GM18951 (cell line): ENCODE results near the gene TTLL3.

Source experiments
- POLR2A ChIP-seq: IDR thresholded peaks from 4 replicates; pipeline ENCODE4 v1.6.1; 2011; ENCODE audit warnings: mild to moderate bottlenecking; ENCODE audit not compliant: insufficient read length, insufficient read depth; ENCODE audit errors: extremely low read depth
- in situ Hi-C: fragments of 300-500 bp; cut with MboI; formaldehyde crosslinking; loops from one replicate; pipeline ENCODE4 v1.12.0; 2022; ENCODE audit warnings: low sequenced_read_pairs, mixed read lengths, inconsistent platforms; ENCODE audit not compliant: unreplicated experiment

The TTLL3 gene

DNA sequence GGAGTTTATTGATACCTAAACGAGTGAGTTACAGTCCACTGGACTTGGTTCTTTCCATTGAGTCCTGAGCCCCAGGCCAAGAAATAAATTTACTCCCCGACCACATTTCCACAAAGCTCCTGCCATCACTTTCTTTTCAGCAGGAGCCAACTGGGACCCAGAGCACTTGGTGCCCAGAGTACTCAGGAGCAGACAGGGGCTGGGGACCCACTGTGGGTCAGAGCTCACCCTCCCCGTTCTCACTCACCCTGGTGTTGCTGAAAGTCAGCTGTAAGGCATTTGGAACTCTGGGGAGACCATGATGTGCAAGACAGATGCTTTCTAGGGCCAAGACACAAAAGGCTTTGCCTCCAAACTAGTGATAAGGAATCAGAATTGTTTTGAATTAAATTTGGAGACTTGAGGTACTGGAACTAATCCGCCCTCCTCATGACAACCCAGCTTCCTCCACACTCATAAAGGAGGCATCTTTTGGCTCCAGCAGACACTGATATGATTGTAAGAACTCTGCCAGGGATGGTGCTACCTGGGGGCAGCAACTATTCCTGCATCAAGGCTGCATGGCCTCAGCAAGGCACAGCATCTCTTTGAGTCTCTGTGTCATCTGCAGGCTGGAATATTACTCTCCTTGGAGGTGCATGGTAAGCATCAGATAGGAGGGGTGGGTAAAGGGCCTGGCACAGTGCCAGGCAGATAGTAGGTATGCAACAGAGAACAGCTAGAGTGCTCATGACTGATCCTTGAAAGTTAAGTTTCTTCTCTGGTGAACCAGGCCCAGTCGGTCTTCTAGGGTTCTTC, 33.0 kb upstream of the TTLL3 start:
- in situ Hi-C loops = no loop called here

GRCh38 chr3:9777694-9778021, 32.4 kb upstream of the TTLL3 start:
- TF ChIP-seq POLR2A = no peak
- in situ Hi-C loops = no loop called here

More for the DNA sequence above, 33.0 kb upstream of the TTLL3 start:
- no peak for TF ChIP-seq POLR2A

DNA sequence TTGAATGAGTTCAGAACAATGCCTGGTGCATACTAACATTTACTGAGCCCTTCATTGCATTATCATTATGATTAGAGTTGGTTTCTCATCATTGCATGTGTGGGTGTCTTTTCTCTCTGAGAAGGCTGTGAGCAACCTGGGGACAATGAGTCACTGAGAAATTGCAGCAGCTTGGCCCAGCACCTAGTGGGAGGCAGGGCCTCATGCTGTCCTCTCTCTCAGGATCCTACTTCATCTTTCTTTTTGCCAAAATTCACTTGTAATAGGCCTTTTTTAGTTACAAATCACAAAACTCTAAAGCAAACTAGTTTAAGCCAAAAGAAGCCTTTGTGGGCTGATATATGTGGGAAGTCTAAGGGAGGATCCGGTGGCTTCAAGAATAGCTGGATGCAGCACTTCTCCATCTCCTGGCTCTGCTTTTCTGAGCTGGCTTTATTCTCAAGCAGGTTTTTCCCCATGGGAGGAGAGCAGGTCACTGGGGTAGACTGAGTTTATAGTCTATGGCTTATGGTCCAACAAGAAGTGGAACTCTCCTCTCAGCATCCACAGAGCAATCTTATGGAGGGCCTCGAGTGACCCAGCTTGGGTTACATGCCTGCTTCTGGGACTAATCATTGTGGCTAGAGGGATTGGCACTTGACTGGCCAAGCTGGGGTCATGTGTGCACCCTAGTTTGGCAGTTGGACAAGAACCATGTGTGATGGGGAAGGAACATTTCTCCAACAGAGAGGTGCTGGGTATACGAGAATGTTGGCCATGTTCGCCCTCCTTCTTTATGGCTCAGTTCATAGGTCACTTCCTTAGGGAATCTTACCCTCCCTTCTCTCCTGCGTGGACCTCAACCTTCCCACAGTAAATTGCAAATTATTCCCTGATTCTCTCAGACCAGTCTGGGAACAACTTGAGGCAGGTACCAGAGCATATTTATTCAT, 31.7 kb upstream of the TTLL3 start:
- in situ Hi-C loops = no loop called here
- TF ChIP-seq POLR2A = no peak

- in situ Hi-C loops = no loop called here
- no peak for TF ChIP-seq POLR2A
These were observed 30.9 kb upstream of the TTLL3 start for GRCh38 chr3:9779075-9779593.

GRCh38 chr3:9779721-9780457, 30.2 kb upstream of the TTLL3 start:
- no peak for TF ChIP-seq POLR2A
- in situ Hi-C loops = no loop called here

GRCh38 chr3:9780458-9780812, 29.6 kb upstream of the TTLL3 start:
- in situ Hi-C loops = no loop called here
- TF ChIP-seq POLR2A = no peak

GRCh38 chr3:9780910-9781309, 29.2 kb upstream of the TTLL3 start:
- in situ Hi-C loops = no loop called here
- TF ChIP-seq POLR2A = no peak

DNA sequence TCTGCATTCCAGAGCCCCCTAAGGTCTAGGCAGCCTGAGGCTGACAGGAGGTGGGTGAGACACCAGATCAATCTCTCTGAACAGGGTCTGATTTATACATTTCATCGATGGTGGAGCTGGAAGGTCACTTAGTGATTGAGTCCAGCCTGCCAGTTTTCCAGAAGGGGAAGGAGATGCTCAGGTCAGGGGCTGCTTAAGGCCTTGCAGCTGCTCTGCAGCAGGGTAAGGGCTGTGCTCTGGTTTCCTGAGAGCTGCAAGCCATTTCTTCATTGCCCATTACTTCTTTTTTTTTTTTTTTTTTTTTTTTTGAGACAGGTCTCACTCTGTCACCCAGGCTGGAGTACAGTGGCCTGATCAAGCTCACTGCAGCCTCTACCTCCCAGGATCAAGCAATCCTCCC, 28.5 kb upstream of the TTLL3 start:
- no peak for TF ChIP-seq POLR2A
- in situ Hi-C loops = no loop called here

- TF ChIP-seq POLR2A = no peak
- in situ Hi-C loops = no loop called here
These were observed 28.0 kb upstream of the TTLL3 start for GRCh38 chr3:9781978-9782603.

GRCh38 chr3:9782770-9783169, 27.3 kb upstream of the TTLL3 start:
- in situ Hi-C loops = no loop called here
- no peak for TF ChIP-seq POLR2A

DNA sequence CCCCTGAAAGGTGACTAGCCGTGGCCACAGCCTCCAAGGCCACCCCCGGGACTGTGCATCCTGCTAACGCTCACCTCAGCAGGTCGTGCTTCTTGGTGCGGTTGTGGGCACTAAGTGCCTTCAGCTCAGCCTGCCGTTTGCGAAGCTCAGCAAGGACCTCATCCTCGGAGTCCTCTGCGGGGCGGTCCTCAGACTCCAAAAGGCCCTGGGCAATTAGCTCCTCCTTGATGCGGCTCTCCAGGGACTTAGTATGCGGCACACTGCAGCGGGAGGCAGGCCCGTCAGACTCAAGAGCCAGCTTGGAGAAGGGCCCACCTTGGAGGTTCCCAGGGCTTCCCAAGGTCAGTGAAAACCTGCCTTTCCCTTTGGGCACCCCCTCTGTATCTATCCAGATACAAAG, 26.1 kb upstream of the TTLL3 start:
- TF ChIP-seq POLR2A = no peak
- in situ Hi-C loops = no loop called here

DNA sequence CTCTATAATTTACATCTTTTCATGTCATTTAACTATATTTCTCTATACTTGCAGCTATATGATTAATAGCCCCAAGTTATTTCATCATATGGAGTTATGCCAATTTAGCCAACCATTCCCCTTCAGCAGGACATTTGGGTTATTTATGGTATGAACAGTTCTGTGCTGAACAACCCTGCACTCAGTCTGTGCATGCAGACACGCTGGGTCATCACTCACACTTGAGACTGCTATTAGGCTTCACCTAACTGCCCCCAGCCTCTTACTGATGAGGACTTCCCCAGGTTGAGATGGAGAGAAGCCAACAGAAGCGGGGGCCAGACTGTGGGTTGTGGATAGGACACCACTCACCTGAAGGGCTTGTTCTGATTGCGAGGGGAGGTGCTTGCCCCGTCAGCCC, 25.1 kb upstream of the TTLL3 start:
- in situ Hi-C loops = no loop called here

DNA sequence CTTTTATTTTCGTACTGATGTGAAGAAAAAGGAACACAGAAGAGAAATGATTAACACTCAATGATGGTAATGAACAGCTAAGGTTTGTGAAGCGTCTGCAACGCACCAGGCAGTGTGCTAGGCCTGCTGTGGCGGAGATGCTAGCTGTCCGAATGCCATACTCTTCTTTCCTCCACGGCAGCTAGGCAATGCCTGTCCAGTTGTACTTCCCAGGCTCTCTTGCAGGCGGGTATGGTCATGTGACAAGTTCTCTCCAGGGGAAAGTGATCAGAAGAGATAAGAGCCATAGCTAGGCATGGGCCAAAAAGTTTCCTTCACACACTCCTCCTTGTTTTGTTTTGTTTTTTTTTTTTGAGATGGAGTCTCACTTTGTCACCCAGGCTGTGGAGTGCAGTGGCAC, 24.5 kb upstream of the TTLL3 start:
- TF ChIP-seq POLR2A = no peak
- in situ Hi-C loops = no loop called here

More for the DNA sequence above, 25.1 kb upstream of the TTLL3 start:
- no peak for TF ChIP-seq POLR2A

DNA sequence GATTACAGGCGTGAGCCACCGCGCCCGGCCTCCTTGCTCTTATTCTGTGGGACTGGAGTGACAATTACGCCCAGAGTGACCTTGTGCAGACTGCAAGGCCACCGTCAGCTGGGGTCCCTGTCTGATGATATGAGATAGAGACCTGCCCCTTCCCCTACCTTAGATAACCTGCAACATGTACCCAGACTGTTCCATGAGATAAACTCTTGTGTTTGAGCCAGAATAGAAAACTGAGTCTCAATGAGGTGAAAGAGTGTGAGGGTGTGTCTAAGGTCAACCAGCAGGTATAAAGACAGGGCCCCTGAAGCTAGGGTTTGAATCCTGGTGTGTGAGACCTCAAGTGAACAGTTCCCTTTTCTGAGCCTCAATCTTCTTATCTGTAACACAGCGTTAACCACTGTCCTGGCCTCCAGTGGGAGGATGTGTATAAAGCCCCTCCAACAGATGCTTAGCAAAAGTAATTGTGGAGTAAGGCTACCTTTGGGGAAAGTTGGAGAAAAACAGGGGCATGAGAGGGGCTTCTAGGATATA, 23.8 kb upstream of the TTLL3 start:
- TF ChIP-seq POLR2A = no peak
- in situ Hi-C loops = no loop called here
